CD4-positive, alpha-beta T cell treated with Interleukin-6 at 100 ng/mL for 8 hours (primary cell): ENCODE measurements around the gene CDH11.

Experiments
- DNase-seq: peaks from one replicate; pipeline ENCODE4 v3.0.0-alpha.2; 2020; ENCODE audit warnings: mixed read lengths, low spot score

The CDH11 gene

DNA sequence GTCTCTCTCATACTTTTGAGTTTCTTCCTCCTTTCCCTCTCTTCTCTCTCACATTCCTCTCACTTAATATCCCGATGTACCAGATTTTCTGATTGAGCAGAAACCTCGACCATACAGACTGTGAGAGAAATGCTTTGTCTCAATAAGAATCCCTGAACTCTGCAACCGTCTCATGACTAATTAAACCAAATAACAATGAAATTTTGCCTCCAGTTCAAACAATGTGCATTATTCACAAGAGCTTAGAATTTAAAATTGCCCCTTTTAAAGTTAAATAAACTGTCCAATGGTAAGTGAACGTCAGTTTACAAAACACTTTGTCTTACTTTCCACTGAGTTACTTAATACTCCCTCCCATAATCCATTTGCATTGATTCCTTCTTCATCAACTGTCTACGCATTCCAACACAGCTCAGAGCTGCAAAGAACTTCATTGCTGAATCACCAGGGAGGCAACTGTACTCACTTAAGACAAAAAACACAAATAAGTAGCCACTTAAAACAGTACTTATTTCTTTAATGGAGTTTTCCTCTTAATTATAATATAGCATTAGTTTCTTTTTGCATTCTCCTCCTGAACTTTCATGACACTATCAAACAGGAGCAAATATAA lies 4.9 kb downstream of the CDH11 start:
- no peak for DNase-seq

DNA sequence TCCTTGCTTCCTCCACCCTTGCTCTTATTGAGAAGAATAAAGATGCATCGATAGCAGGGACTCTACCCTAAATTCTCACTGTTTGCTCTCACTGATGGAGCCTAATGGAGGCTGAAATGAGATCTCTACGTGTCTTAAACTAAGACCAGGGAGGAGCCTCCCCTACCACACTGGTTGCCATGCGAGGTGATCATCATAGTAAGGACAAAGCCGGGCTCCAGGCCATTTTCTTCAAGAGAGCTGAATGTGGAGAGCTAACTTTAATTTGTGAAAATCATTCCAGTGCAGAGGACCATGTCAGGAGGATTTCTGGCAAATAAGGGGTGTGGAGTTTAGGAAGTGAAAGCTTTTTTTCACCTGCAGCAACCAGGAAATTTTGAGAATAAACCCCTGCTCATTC lies 5.6 kb downstream of the CDH11 start:
- DNase-seq: no peak

DNA sequence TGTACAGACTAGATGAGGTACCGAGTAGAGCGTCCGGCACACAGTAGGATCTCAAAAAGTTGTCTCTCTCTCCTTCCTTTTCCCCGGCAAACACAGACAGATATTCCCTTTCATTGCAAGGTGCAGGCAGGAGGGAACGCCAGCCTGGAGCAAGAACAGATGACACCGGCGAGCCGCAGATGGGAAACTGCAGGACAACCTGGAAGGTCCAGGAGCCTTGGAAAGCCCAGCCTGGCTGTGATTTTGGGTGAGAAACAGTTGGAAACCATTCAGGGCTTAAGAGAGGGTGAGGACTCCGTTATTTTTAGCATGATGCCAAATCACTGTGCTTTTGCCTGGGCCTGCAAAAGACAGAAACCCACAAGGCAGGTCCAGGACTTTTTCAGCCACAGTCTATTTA lies 7.3 kb downstream of the CDH11 start:
- no peak for DNase-seq

DNA sequence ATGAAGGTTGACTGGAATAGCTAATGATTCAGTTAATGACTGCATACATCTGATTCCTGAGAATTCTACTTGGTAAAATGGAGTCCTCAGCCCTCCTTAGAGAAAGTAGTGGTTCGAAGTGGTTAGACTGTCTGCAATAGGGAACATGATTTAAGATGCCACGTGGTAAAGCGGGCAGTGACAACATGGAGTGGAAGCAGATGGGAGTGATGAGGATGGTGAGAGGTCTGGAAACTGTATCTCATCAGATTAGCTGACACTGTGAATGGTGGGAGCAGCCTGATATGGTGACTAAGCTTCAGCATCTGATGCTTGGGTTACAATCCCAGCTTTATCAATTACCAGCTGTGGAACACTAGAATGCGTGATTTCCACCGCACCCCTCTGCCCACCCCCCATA lies 8.4 kb downstream of the CDH11 start:
- no peak for DNase-seq

DNA sequence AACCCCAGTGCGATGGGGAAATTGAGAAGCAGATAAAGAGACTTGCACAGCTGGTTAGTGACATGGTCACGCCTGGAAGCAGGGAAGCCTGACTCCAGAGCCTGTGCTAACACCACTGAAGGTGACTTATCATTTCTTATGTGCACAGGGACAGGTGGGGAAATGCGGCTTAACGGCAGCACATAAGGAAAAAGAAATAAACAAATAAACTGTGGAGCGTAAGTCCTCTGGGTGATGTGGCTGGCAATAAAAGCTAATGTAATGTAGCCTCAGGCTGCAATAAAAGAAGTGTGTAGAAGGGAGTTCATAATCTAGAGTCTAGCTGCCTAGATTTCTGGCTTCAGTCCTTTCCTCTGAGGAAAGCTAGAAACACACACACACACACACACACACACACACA lies 10.6 kb downstream of the CDH11 start:
- DNase-seq: no peak

DNA sequence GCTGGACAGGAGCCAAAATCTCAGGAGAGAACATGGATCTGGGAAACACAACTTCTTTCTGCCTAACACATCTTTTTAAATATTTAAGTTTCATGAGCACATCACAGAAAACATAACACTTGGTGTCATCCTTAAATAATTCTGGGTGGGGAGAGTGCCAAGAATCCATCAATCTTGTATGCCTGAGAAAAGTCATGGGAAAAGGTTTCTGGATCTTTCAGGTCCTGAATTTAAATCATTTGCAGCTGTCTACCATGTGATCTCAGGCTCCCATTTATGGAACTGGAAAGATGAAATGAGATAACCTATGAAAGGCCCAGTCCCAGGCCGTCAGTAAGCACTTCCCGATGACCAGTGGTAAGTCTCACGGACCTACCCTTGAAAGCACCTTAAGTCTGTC lies 15.1 kb downstream of the CDH11 start:
- DNase-seq: no peak

DNA sequence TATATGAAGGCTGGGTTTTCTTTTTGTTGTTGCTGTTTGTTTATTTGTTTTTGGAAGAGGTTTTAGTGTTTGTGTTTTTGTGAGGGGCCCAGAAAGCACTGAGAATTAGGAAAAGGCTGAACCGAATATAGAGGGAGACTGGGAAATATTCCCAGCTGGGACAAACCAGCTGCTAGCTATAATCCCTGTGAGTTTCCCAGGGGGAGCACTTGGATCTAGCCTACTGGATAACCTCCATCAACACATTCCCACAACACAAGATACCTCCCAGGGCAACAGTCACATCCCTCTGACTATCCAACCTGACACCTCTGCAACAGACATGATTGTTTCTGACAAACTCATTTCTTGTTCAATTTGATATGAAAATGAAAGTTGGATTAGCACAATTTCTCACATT lies 16.7 kb downstream of the CDH11 start:
- DNase-seq: no peak

DNA sequence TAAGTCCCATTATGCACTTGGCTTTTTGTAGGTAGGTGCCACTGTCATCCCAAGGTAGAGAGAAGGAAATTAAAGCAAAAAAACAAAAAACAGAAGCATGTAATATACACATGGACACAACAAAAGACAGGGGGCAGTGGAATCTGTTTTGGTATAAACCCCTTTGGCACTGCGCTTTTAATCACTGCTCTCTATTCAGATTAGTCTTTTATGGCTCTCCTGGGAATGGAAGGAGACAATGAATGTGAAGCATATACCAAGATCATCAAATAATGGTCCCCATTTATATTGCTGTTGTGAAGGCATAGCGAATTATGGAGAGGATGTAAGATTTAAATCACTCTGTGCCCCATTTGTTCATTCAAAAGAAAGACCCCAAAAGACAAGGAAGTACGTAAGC lies 17.4 kb downstream of the CDH11 start:
- no peak for DNase-seq

DNA sequence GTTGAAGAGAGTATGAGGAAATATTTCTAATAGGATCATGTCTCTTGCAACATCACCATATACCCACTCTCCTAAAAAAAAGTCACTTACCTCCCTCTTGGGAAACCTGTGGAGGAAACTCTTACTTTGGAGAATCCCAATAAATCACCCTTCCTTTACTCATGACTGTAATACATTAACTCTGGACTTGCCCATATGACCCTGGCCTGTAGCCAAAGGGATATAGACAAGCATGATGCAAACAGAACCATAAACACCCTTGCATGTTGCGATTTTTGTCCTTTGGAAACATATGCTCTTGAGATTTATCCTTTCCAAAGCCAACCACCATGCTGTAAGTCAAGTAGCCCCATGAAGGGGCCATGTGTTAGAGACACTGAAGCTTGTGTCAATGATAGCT lies 19.5 kb downstream of the CDH11 start:
- DNase-seq: no peak

DNA sequence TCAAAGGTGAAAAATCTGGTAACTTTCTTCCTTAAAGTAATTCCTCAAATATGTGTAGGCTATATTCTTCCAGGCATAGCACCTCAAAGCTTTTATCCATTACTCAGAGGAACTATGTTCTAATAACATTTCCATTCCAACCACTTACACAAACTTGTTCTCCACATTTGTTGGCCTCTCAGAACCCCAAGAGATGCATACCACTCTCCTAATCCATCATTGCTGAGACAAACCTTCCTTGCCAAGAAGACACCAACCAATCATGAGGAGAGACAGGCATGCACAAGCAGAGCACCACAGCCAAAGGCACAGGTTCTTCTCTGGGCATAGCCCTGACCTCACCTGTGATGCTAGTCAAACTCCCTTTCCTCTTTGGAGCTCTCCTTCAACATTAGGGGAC lies 20.9 kb downstream of the CDH11 start:
- no peak for DNase-seq

DNA sequence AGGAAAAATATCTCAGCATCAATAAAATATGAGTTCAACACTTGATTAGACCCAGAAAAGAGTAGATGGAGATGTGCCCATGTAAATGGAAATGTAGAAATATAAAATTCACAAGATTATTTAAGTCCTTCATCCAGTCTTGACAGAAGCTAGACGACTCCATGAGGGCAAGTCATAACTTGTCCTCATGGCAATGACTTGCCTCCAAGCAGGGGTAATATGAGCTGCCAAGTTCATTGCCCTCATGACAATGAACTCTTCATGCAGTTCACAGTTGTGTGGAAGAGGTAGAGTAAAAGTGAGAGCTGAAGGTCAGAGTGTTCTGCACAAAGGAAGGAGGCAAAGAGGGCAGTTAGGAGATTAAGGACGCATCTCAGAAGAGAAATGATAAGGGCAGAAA lies 22.3 kb downstream of the CDH11 start:
- DNase-seq: no peak

DNA sequence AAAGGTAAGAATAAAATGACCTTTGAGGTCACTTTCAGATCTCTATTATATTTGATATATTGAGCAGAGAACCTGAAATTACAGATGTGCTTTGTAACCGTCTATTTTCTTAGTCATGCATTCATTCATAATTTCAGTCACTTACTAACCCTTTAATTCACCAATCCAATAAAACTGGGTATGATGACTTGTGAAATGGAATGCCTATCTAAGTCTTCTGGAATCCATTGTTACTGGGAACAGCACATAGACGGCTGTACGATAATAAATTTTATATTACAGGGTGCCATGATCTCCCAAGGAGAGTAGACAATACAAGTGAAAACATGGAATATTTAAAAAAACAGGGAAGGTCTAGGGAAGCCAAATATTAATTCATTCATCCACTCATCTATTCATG lies 22.9 kb downstream of the CDH11 start:
- no peak for DNase-seq

DNA sequence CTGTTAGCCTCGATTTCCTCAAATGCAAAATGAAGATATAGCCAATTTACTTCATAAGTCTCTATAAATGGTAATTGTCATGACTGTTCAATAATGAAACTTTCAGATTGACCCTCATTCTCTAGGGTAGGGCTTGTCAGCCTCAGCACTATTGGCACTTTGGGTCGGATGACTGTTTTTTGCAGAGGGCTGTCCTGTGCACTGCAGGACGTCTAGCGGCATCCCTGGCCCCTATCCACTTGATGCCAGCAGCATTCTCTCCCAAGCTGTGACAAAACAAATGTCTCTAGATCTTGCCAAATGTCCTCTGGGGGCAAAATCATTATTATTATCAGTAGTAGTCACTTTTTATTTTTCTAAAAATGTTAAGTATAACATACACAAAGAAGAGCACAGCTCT lies 24.6 kb downstream of the CDH11 start:
- DNase-seq: no peak

DNA sequence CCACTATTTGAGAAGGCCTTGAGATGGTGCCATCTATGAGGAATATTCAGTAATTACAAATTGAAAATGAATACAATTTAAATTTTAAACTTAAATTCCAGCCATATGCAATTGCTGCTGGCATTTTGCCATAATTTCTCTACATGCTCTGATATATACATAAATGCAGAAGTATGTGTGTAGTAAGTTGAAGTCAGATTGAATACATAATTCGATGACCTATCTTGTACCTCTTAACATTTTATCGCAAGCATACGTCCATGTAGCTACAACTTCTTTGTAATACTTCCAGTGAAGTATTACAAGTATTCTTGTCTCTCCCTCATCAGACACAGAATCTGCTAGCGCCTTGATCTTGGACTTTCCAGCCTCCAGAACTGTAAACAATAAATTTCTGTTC lies 26.0 kb downstream of the CDH11 start:
- no peak for DNase-seq

DNA sequence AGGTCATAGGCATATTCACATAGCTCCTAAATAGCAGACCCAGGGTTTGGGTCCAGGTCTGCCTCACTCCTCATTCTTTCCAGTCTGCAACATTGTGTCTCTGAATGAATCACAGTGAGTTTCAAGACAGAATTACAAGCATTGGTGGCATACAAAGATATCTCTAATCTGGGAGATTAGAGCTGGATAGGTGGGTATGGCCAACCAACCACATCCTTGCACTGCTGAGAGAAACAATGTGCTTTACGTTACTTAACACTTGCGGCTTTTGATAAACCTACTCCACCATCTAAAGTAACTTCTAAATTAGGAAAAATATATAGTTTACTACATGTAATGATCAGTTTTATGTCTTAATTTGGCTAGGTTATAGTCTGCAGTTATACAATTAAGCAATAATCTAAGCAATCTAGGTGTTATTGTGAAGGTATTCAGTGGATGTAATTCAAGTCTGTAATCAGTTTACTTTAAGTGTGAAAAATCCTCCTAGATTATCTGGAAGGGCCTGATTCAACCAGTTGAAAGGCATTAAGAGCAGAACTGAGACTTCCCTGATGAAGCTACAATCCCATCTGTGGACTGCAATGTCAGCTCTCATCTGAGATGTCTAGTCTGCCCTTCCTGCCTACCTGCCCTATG lies 26.7 kb downstream of the CDH11 start:
- no peak for DNase-seq

DNA sequence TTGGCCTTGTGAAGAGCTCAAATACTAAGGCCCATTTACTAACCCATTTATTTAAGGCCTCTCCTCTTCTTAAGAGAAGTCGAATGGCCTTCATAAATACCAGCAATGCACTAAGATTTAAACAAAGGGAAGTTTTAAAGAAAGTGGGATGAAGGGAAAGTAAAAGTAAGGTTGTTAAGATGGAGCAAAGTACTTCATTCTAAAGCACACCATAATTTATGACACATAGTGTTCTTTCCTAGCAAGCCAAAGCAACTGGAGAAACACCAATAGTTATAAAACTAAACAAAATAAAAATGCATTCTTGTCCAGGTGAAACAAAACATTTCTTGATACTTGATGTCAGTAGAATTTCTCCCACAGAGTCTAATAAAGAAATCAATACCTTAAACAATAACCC lies 27.9 kb downstream of the CDH11 start:
- DNase-seq: no peak

DNA sequence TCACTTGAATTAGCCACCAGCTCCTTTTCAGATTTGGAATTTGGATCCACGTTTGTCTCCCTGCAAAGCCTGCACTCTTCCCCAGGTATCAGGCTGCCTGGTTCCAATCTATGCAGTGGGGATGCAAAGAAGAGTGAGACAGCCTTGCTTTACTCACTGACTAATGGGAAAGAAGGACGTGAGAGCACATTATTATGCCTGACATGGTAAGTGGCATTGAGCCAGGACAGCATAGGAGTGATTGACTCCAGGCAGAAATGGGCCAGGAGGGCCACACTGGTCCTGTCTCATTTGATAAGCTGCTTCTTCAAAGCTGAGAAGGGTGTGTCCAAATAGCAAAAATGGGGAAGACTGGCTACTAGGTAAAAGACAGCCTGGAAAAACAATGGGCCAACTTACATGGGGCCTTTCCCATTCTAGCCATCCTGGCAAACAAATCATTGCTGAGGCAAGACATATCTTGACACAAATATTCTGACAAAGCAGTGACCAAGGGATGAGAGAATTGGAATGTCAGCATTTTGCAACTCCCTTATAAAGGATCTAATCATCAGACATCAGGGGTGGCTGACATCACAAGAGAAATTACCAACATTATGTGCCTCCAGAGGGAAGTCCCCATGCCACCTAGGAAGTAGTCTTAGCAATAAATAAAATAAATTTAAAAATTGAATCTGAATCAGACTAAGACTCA lies 38.6 kb downstream of the CDH11 start:
- no peak for DNase-seq

DNA sequence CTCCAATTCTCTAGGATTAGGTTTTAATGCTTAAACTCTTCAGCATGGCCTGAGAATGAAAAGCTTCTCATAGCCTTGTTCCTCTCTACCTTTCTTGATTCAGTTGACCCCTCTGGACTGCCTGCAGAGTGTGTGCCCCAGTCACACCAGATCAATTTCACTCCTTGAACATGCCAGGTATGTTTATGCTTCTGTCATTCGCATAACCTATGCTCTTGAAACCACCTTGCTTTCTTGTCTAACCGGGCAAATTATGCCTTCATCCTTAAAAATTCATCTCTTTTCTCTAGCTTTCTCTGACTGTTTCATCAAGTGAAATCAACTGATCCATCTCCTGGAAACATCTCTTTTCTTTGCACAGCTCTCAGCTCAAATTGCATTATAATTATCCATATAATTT lies 42.3 kb downstream of the CDH11 start:
- DNase-seq: no peak

DNA sequence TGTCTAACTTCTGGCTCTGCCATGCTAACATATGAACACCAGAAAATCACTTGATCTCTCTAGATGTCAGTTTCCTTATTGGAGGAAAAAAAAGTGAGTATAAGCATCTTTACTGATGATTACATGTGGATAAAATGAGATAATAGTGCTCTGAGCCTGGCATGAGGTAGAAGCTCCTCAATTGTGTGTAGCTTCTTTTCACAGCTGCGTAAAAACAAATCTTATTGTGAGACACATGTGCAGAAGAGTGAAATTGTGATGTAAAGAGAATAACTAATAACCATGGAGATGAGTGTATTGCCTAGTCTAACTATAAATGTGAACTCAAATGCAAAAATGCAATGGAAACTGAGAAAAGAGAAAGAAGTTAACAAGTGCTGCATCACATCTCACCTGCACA lies 44.7 kb downstream of the CDH11 start:
- no peak for DNase-seq

DNA sequence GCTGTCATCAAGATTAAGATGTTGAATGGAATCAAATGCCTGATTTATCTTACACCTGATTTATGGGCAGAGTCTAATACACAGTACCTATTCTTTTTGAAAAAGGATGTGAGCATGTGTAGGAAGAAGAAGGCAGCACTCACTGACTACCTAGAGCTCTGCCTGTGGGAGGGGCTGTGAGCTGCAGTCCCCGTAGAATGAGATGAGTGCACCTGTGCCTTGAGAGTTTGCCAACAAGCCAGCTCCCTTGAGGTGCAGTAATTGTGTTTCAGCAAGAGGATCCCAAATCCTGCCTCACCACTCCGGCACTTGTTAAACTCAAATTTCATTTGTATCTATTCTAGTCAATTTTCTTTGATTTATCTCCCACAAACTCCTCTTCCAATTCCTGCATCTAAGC lies 46.0 kb downstream of the CDH11 start:
- DNase-seq: no peak

DNA sequence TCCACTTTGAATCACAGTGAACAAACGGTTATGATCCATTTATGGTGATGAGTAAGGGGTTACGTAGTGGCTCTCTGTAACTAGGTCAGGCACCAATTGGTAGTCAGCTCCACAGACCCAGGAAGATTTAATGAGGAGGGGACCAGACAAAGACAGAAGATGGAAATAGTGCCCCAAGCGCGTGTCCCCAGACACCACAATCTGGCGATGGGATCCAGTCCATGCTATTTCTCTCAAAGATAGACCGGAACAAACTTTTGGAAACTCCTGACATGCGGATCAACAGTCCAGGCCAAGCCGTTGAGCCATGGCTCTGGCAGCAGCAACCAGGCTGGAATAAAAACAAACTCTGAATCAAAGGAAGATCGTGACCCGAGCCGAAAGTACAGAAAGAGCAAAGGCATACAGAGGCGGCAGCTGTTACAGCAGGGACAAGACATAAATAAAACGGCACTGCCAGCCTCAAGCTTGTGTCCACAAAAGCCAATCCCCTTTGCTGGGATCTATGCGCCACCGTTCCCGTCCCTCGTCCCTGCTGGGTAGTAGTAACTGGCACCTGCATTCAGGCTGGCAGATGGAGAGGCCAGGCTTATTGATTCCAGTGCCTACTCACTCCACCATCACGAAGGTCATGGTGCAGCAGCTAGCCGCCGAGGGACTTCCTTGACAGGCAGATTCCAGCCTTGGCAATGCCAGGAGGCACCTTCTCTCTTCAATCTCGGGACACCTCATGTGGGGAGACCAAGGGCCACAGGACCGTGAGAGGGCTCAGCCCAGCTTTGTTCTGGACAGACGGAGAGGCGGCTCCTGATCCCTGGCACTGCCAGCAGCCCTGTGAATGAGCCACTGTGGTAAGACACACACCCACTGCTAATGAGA lies 50.2 kb downstream of the CDH11 start:
- DNase-seq: no peak

DNA sequence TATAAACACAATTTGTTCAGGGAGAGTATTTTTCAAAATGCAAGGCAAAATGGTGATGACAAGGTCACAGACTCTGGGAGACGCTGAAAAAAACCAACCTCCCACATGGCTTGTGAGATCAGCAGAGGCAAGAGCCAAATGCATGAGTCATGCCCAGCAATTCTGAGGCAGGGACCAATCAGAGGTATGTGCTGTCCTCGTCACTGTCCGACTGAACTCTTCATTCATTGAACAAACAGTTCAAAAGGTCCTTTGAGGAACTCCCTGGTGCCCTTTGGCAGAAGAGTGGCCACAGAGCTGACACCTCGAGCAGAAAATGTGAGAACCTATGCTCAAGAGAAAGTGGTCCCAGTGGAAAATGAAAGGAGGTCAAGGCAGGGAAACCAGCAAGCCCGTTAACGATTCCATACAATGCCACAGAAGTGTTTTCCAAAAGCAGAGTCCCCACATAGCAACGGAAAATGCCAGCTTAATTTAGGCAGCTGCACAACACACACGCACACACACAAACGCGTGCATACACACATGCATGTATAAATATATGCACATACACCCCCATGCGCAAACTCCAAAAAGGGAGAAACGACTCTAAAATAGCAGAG lies 50.9 kb downstream of the CDH11 start:
- DNase-seq: no peak
